ENCODE data around the gene KMT2E. TPM values are rescaled to one million over a fixed set of nuclear protein-coding genes. Genes with fewer than 3 reads are reported as not detected.

The KMT2E gene
- total RNA-seq, 1 donor from 2014 or later, result 107 TPM

- no peak for TF ChIP-seq CTCF (IDR thresholded peaks at IDR 0.05; ENCODE audit: unreplicated experiment)
- Mint-ChIP-seq H3K36me3 (ENCODE audit: insufficient read depth) (peaks cover 32% of the 10 kb centered on the region), H3K4me1 (ENCODE audit: low read depth) (peaks cover 5% of the 10 kb centered on the region), H3K27ac (peak overlapping the region; percentile 83), H3K4me3 (ENCODE audit: low read depth) (no peak overlapping the region), H3K27me3 (no peaks in the 10 kb centered on the region), H3K9me3 (ENCODE audit: low read depth) (no peaks in the 10 kb centered on the region)
- DNase-seq (ENCODE audit: low spot score, unreplicated experiment), result no peak
Observed at GRCh38 chr7:105106473-105106872, 92.5 kb downstream of the KMT2E start.

GRCh38 chr7:105107458-105107857 is 93.5 kb downstream of the KMT2E start:
- no peaks in the 10 kb centered on the region for H3K9me3 Mint-ChIP-seq (ENCODE audit: low read depth)
- peak overlapping the region; percentile 62 for H3K27ac Mint-ChIP-seq
- peaks cover 12% of the 10 kb centered on the region for H3K4me1 Mint-ChIP-seq (ENCODE audit: low read depth)
- no peak for TF ChIP-seq CTCF (IDR thresholded peaks at IDR 0.05; ENCODE audit: unreplicated experiment)
- no peaks in the 10 kb centered on the region for H3K27me3 Mint-ChIP-seq
- no peak for DNase-seq (ENCODE audit: low spot score, unreplicated experiment)
- H3K4me3 Mint-ChIP-seq (ENCODE audit: low read depth), result no peak overlapping the region
- peaks cover 41% of the 10 kb centered on the region for H3K36me3 Mint-ChIP-seq (ENCODE audit: insufficient read depth)

- no peak for DNase-seq (ENCODE audit: low spot score, unreplicated experiment)
- H3K4me3 Mint-ChIP-seq (ENCODE audit: low read depth), result peak overlapping the region; percentile 14
- peaks cover 35% of the 10 kb centered on the region for H3K36me3 Mint-ChIP-seq (ENCODE audit: insufficient read depth)
- H3K9me3 Mint-ChIP-seq (ENCODE audit: low read depth), result no peaks in the 10 kb centered on the region
- TF ChIP-seq CTCF (IDR thresholded peaks at IDR 0.05; ENCODE audit: unreplicated experiment), result no peak
- H3K27ac Mint-ChIP-seq, result peak overlapping the region; percentile 90
- H3K4me1 Mint-ChIP-seq (ENCODE audit: low read depth), result peaks cover 15% of the 10 kb centered on the region
- H3K27me3 Mint-ChIP-seq, result no peaks in the 10 kb centered on the region
Observed at GRCh38 chr7:105112440-105113418, 98.7 kb downstream of the KMT2E start.

- H3K4me1 Mint-ChIP-seq (ENCODE audit: low read depth), result peaks cover 11% of the 10 kb centered on the region
- peaks cover 13% of the 10 kb centered on the region for H3K36me3 Mint-ChIP-seq (ENCODE audit: insufficient read depth)
- H3K27ac Mint-ChIP-seq, result no peak overlapping the region
- H3K9me3 Mint-ChIP-seq (ENCODE audit: low read depth), result no peaks in the 10 kb centered on the region
- DNase-seq (ENCODE audit: low spot score, unreplicated experiment), result no peak
- H3K4me3 Mint-ChIP-seq (ENCODE audit: low read depth), result no peak overlapping the region
- H3K27me3 Mint-ChIP-seq, result no peaks in the 10 kb centered on the region
- no peak for TF ChIP-seq CTCF (IDR thresholded peaks at IDR 0.05; ENCODE audit: unreplicated experiment)
Observed at GRCh38 chr7:105118612-105119600, 104.9 kb downstream of the KMT2E start.

GRCh38 chr7:105122619-105123018 is 108.6 kb downstream of the KMT2E start:
- H3K27me3 Mint-ChIP-seq, result no peaks in the 10 kb centered on the region
- no peak for TF ChIP-seq CTCF (IDR thresholded peaks at IDR 0.05; ENCODE audit: unreplicated experiment)
- peaks cover 11% of the 10 kb centered on the region for H3K4me1 Mint-ChIP-seq (ENCODE audit: low read depth)
- no peak overlapping the region for H3K27ac Mint-ChIP-seq
- H3K36me3 Mint-ChIP-seq (ENCODE audit: insufficient read depth), result peaks cover 14% of the 10 kb centered on the region
- H3K9me3 Mint-ChIP-seq (ENCODE audit: low read depth), result no peaks in the 10 kb centered on the region
- no peak overlapping the region for H3K4me3 Mint-ChIP-seq (ENCODE audit: low read depth)
- DNase-seq (ENCODE audit: low spot score, unreplicated experiment), result no peak
